SK-N-SH (cell line): ENCODE data around the gene ZNF138.

ENCODE experiments used
- CTCF ChIP-seq: fragments of 200-600 bp; sonication (generic); IDR thresholded peaks from 2 replicates; pipeline ENCODE4 v1.6.1; 2017; ENCODE audit warnings: antibody characterized with exemption, mild to moderate bottlenecking, moderate library complexity
- EZH2phosphoT487 ChIP-seq: fragments of 200-600 bp; sonication (generic); IDR thresholded peaks from 2 replicates; pipeline ENCODE4 v1.6.1; 2017; ENCODE audit warnings: low read depth, mixed run types, mild to moderate bottlenecking, antibody characterized with exemption, moderate library complexity, borderline replicate concordance
- FOSL2 ChIP-seq: IDR thresholded peaks from 2 replicates; pipeline ENCODE4 v1.4.0; 2012; ENCODE audit warnings: low read depth, mild to moderate bottlenecking, moderate library complexity, borderline replicate concordance
- POLR2AphosphoS5 ChIP-seq: IDR thresholded peaks from 2 replicates; pipeline ENCODE4 v1.6.1; 2012; ENCODE audit warnings: low read depth, low read length
- RCOR1 ChIP-seq: fragments of 150-350 bp; IDR thresholded peaks from 2 replicates; pipeline ENCODE4 v1.6.1; 2017; ENCODE audit warnings: antibody characterized with exemption, low read length

DNA sequence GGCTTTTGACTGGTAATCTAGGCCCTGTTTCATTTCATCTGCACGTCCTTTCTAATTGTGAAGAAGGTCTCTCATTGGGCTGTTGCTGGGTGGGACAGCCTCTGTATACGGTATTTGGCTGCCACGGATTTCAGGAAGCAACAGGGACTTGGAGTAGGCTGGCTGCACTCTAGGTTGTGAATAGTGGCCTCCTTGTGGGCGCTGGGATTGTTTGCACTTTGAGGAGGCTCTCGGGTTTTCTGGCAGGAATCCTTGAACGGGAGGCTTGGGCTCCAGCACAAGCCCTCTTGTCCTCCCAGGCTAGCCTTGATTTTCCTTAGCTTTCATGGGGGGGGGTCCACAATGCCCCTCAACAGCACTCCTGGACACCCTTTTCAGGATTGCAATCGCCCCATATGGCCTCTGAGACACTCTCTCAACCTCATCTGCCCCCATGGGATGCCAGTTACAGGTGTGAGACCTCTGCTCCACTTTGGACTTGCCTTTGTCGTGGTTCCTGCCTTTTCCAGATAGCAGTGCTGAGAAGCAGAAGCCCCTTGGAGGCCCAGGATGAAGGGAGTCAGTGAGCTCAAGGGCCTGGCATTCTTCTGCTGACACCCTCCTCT is 75.0 kb downstream of the ZNF138 start:
- TF ChIP-seq CTCF (no peak), RCOR1 (no peak), POLR2AphosphoS5 (no peak), FOSL2 (no peak), EZH2phosphoT487 (no peak)
